Neutrophil (primary cell): ENCODE measurements around the gene NKX2-1.

Experiments
- H3K27ac ChIP-seq: fragments of 200-600 bp; sonication (generic); 2 replicates; pipeline ENCODE4 v1.5.1; 2016; ENCODE audit warnings: mild to moderate bottlenecking, moderate library complexity
- H3K27me3 ChIP-seq: fragments of 200-600 bp; sonication (generic); 2 replicates; pipeline ENCODE4 v1.6.0; 2016; ENCODE audit warnings: mild to moderate bottlenecking
- H3K36me3 ChIP-seq: fragments of 200-600 bp; sonication (generic); 2 replicates; pipeline ENCODE4 v1.5.1; 2017
- H3K4me1 ChIP-seq, 2 experiments: fragments of 200-600 bp in 1 of 2; sonication (generic) in 1 of 2; 1 replicate in 1 of 2; 2 replicates in 1 of 2; pipeline versions ENCODE4 v1.5.1 to v1.6.1; 2013 to 2016; ENCODE audit warnings: low read depth in 1 of 2, low read length in 1 of 2, mild to moderate bottlenecking in 1 of 2, moderate library complexity in 1 of 2; ENCODE audit not compliant: control insufficient read depth in 1 of 2, insufficient read depth in 1 of 2
- H3K4me3 ChIP-seq, 2 experiments: fragments of 200-600 bp in 1 of 2; sonication (generic) in 1 of 2; 1 replicate in 1 of 2; 2 replicates in 1 of 2; pipeline ENCODE4 v1.5.1; 2013 to 2016; ENCODE audit warnings: low read depth in 1 of 2, low read length in 1 of 2, mild to moderate bottlenecking in 1 of 2, moderate library complexity in 1 of 2
- H3K9me3 ChIP-seq: fragments of 200-600 bp; sonication (generic); 2 replicates; pipeline ENCODE4 v1.5.1; 2016
- CTCF ChIP-seq: fragments of 200-600 bp; sonication (generic); IDR thresholded peaks from 2 replicates; pipeline ENCODE4 v1.5.1; 2016; ENCODE audit warnings: antibody characterized with exemption

NKX2-1 gene

GRCh38 chr14:36516719-36517241, 3.3 kb downstream of the NKX2-1 start:
- Histone ChIP-seq H3K27me3 (peaks cover 100% of the 10 kb centered on the region), H3K4me3 (no peak overlapping the region), H3K4me1 (no peaks in the 10 kb centered on the region), H3K36me3 (no peaks in the 10 kb centered on the region), H3K9me3 (no peaks in the 10 kb centered on the region), H3K27ac (no peak overlapping the region)
- TF ChIP-seq CTCF, result no peak

GRCh38 chr14:36515896-36516718, 3.9 kb downstream of the NKX2-1 start:
- no peak for TF ChIP-seq CTCF

GRCh38 chr14:36515105-36515593, 4.9 kb downstream of the NKX2-1 start:
- TF ChIP-seq CTCF, result no peak
- H3K4me3 ChIP-seq, result no peak overlapping the region
- H3K27me3 ChIP-seq, result peaks cover 100% of the 10 kb centered on the region
- no peaks in the 10 kb centered on the region for H3K9me3 ChIP-seq
- H3K4me1 ChIP-seq, result no peaks in the 10 kb centered on the region
- no peaks in the 10 kb centered on the region for H3K36me3 ChIP-seq
- H3K27ac ChIP-seq, result no peak overlapping the region

More at GRCh38 chr14:36515896-36516718, 3.9 kb downstream of the NKX2-1 start:
- no peaks in the 10 kb centered on the region for H3K9me3 ChIP-seq
- no peak overlapping the region for H3K4me3 ChIP-seq
- peaks cover 100% of the 10 kb centered on the region for H3K27me3 ChIP-seq
- H3K4me1 ChIP-seq, result no peaks in the 10 kb centered on the region
- no peak overlapping the region for H3K27ac ChIP-seq
- no peaks in the 10 kb centered on the region for H3K36me3 ChIP-seq

GRCh38 chr14:36514278-36515104, 5.5 kb downstream of the NKX2-1 start:
- TF ChIP-seq CTCF, result no peak
- no peak overlapping the region for H3K4me3 ChIP-seq
- H3K27ac ChIP-seq, result no peak overlapping the region
- H3K4me1 ChIP-seq, result no peaks in the 10 kb centered on the region
- no peaks in the 10 kb centered on the region for H3K9me3 ChIP-seq
- H3K27me3 ChIP-seq, result peaks cover 100% of the 10 kb centered on the region
- H3K36me3 ChIP-seq, result no peaks in the 10 kb centered on the region

GRCh38 chr14:36513451-36514277, 6.4 kb downstream of the NKX2-1 start:
- no peak overlapping the region for H3K27ac ChIP-seq
- no peaks in the 10 kb centered on the region for H3K36me3 ChIP-seq
- H3K4me1 ChIP-seq, result no peaks in the 10 kb centered on the region
- H3K4me3 ChIP-seq, result no peak overlapping the region
- H3K27me3 ChIP-seq, result peaks cover 100% of the 10 kb centered on the region
- H3K9me3 ChIP-seq, result no peaks in the 10 kb centered on the region
- no peak for TF ChIP-seq CTCF
